Liver (tissue), 9 donors: ENCODE results near the gene TUNAR. TPM values are rescaled to one million over a fixed set of nuclear protein-coding genes. Genes with fewer than 3 reads are reported as not detected.

ENCODE experiments used
- DNase-seq: peaks from one replicate; pipeline ENCODE4 v3.0.0-alpha.2; 2017; ENCODE audit warnings: low spot score
- H3K27ac ChIP-seq, 2 donors: one replicate each; pipeline ENCODE4 v1.7.0; 2013; ENCODE audit warnings: inconsistent platforms in 2 of 2, low read length in 2 of 2, control low read depth in 1 of 2, low read depth in 1 of 2, mild to moderate bottlenecking in 1 of 2
- H3K27me3 ChIP-seq, 4 donors: one replicate each; pipeline versions ENCODE4 v1.6.1 to v1.7.0; 2013; ENCODE audit warnings: low read length in 3 of 4, inconsistent platforms in 1 of 4, mild to moderate bottlenecking in 1 of 4, moderate library complexity in 1 of 4; ENCODE audit not compliant: control insufficient read depth in 4 of 4, insufficient read depth in 4 of 4
- H3K36me3 ChIP-seq, 4 donors: one replicate each; pipeline versions ENCODE4 v1.6.1 to v1.7.0; 2013; ENCODE audit warnings: low read length in 3 of 4, mild to moderate bottlenecking in 3 of 4, low read depth in 1 of 4, moderate library complexity in 1 of 4; ENCODE audit not compliant: control insufficient read depth in 4 of 4, insufficient read depth in 3 of 4
- H3K4me1 ChIP-seq, 4 donors: one replicate each; pipeline versions ENCODE4 v1.6.1 to v1.7.0; 2013; ENCODE audit warnings: low read length in 3 of 4, mild to moderate bottlenecking in 3 of 4, moderate library complexity in 1 of 4; ENCODE audit not compliant: control insufficient read depth in 4 of 4, insufficient read depth in 4 of 4
- H3K4me3 ChIP-seq, 3 donors: one replicate each; pipeline versions ENCODE4 v1.6.1 to v1.7.0; 2013; ENCODE audit warnings: low read length in 3 of 3, control low read depth in 1 of 3, low read depth in 1 of 3, mild to moderate bottlenecking in 1 of 3
- H3K9ac ChIP-seq, 2 donors: one replicate each; pipeline ENCODE4 v1.7.0; 2013; ENCODE audit warnings: low read length in 2 of 2, mild to moderate bottlenecking in 2 of 2, moderate library complexity in 2 of 2, control low read depth in 1 of 2, low read depth in 1 of 2
- H3K9me3 ChIP-seq, 4 donors: one replicate each; pipeline versions ENCODE4 v1.6.1 to v1.7.0; 2013; ENCODE audit warnings: low read length in 3 of 4; ENCODE audit not compliant: control insufficient read depth in 4 of 4
- ATF3 ChIP-seq: IDR thresholded peaks from 2 replicates; pipeline ENCODE4 v1.6.1; 2016; ENCODE audit warnings: antibody characterized with exemption
- EGR1 ChIP-seq, 2 donors: IDR thresholded peaks; 2 replicates each; pipeline ENCODE4 v1.6.1; 2016 to 2018; ENCODE audit warnings: antibody characterized with exemption in 2 of 2, low read depth in 2 of 2
- GABPA ChIP-seq, 2 donors: IDR thresholded peaks in 1 of 2; conservative IDR thresholded peaks in 1 of 2; 2 replicates each; pipeline ENCODE4 v1.6.1; 2016; ENCODE audit warnings: antibody characterized with exemption in 2 of 2, mild to moderate bottlenecking in 1 of 2, moderate library complexity in 1 of 2
- HNF4G ChIP-seq: IDR thresholded peaks from 2 replicates; pipeline ENCODE4 v1.6.1; 2016; ENCODE audit warnings: antibody characterized with exemption
- JUND ChIP-seq, 2 donors: IDR thresholded peaks; 2 replicates each; pipeline ENCODE4 v1.6.1; 2016; ENCODE audit warnings: antibody characterized with exemption in 2 of 2
- MAX ChIP-seq: IDR thresholded peaks from 2 replicates; pipeline ENCODE4 v1.6.1; 2016; ENCODE audit warnings: antibody characterized with exemption
- NR2F2 ChIP-seq: IDR thresholded peaks from 2 replicates; pipeline ENCODE4 v1.6.1; 2016; ENCODE audit warnings: antibody characterized with exemption
- RAD21 ChIP-seq, 2 donors: IDR thresholded peaks; 2 replicates each; pipeline ENCODE4 v1.6.1; 2016; ENCODE audit warnings: antibody characterized with exemption in 2 of 2, mild to moderate bottlenecking in 2 of 2
- REST ChIP-seq: IDR thresholded peaks from 2 replicates; pipeline ENCODE4 v1.6.1; 2016; ENCODE audit warnings: antibody characterized with exemption, mild to moderate bottlenecking
- RXRA ChIP-seq, 2 donors: IDR thresholded peaks; 2 replicates each; pipeline ENCODE4 v1.6.1; 2017 to 2018; ENCODE audit warnings: antibody characterized with exemption in 2 of 2, mild to moderate bottlenecking in 1 of 2
- TAF1 ChIP-seq: conservative IDR thresholded peaks from 2 replicates; pipeline ENCODE4 v1.6.1; 2016; ENCODE audit warnings: antibody characterized with exemption, mild to moderate bottlenecking
- ZBTB33 ChIP-seq: IDR thresholded peaks from 2 replicates; pipeline ENCODE4 v1.6.1; 2016; ENCODE audit warnings: antibody characterized with exemption
- WGBS: extraction: QIAGEN DNeasy Blood & Tissue Kit; methylation state at CpG from one replicate; pipeline ENCODE4 v1.1.7; 2013; 5-methylcytosine and 5-hydroxymethylcytosine counted together
- polyA plus RNA-seq, 2 donors: library from polyadenylated mRNA; stranded (reverse) in 1 of 2; unstranded in 1 of 2; fragments of 200-250 nt in 1 of 2; fragments of >200 nt in 1 of 2; fragmentation: Nextera tagmentation in 1 of 2; extraction: Ambion mirVana in 1 of 2; gene quantifications; one replicate each; pipeline versions ENCODE4 v1.2.1 to v1.2.3, GENCODE V29; 2013 to 2015
- total RNA-seq, 2 donors: library from RNA; depleted of rRNA; stranded (reverse); fragments of >200 nt; gene quantifications; one replicate each; pipeline ENCODE4 v1.2.3, GENCODE V29; 2014
- donor health status: healthy.
- donor health status: healthy.
- donor health status: healthy.
- donor health status: healthy.
- donor health status: healthy.

The TUNAR gene
- total and polyA plus RNA-seq, 4 donors: 0.14 TPM; not detected in 3

GRCh38 chr14:95857275-95857674, 19.4 kb upstream of the TUNAR start (continued):
- TF ChIP-seq MAX: no peak
- no peak for TF ChIP-seq GABPA (IDR thresholded peaks at IDR 0.05 in 1 of 2, conservative IDR thresholded peaks at IDR 0.05 in 1 of 2)

- no peak overlapping the region for H3K9ac ChIP-seq
- no peaks in the 10 kb centered on the region for H3K36me3 ChIP-seq
- H3K27ac ChIP-seq: no peak overlapping the region
- peaks cover 0 to 3% (median 0%) of the 10 kb centered on the region in 4 donors for H3K9me3 ChIP-seq
- no peak for DNase-seq
- no peak overlapping the region for H3K4me3 ChIP-seq
- no peak for TF ChIP-seq NR2F2
- TF ChIP-seq RXRA (IDR thresholded peaks at IDR 0.05): no peak
- no peak for TF ChIP-seq ZBTB33
- no peak for TF ChIP-seq JUND (IDR thresholded peaks at IDR 0.05)
- TF ChIP-seq GABPA (IDR thresholded peaks at IDR 0.05 in 1 of 2, conservative IDR thresholded peaks at IDR 0.05 in 1 of 2): no peak
- TF ChIP-seq TAF1: no peak
- no peak for TF ChIP-seq HNF4G
- no peak for TF ChIP-seq REST
- no peak for TF ChIP-seq ATF3
- no peak for TF ChIP-seq RAD21 (IDR thresholded peaks at IDR 0.05)
- TF ChIP-seq EGR1 (IDR thresholded peaks at IDR 0.05; ENCODE audit: low read depth in 2 of 2): no peak
- WGBS: 62% methylated on average over 4 of the region's 4 CpGs
- H3K27me3 ChIP-seq: peaks cover 0 to 2% (median under 1%) of the 10 kb centered on the region in 4 donors
- no peaks in the 10 kb centered on the region for H3K4me1 ChIP-seq
Measured at GRCh38 chr14:95858893-95859292, 17.7 kb upstream of the TUNAR start.

- TF ChIP-seq JUND (IDR thresholded peaks at IDR 0.05) (no peak), REST (peak; percentile 92)
Measured at GRCh38 chr14:95862243-95862642, 14.4 kb upstream of the TUNAR start.

More at GRCh38 chr14:95862243-95862642, 14.4 kb upstream of the TUNAR start:
- Histone ChIP-seq H3K36me3 (no peaks in the 10 kb centered on the region), H3K9ac (no peak overlapping the region), H3K27ac (no peak overlapping the region), H3K27me3 (peaks cover 0 to 9% (median under 1%) of the 10 kb centered on the region in 4 donors), H3K9me3 (peaks cover 0 to 11% (median 5%) of the 10 kb centered on the region in 4 donors), H3K4me1 (no peaks in the 10 kb centered on the region), H3K4me3 (no peak overlapping the region)
- no peak for DNase-seq
- 6% methylated on average over 3 of the region's 3 CpGs for WGBS
